SK-N-MC (cell line): ENCODE data around the gene DNAH12.
"Not testable (repeated sequence)": the region's sequence is repeated elsewhere in the genome, so short reads cannot be mapped to it uniquely, and the experiment has no call there.

ENCODE experiments used
- EZH2 ChIP-seq: fragments of 200-600 bp; sonication (generic); IDR thresholded peaks from one replicate; pipeline ENCODE4 v1.6.1; 2017; ENCODE audit warnings: antibody characterized with exemption
- FOXP2 ChIP-seq: optimal IDR thresholded peaks from 2 replicates; pipeline ENCODE3; 2011; ENCODE audit warnings: mild to moderate bottlenecking, moderate library complexity; ENCODE audit not compliant: insufficient read depth; ENCODE audit errors: extremely low read length, control extremely low read depth
- POLR2AphosphoS5 ChIP-seq: IDR thresholded peaks from 2 replicates; pipeline ENCODE4 v1.6.1; 2012; ENCODE audit warnings: mild to moderate bottlenecking, low read depth, low read length, borderline replicate concordance

DNA sequence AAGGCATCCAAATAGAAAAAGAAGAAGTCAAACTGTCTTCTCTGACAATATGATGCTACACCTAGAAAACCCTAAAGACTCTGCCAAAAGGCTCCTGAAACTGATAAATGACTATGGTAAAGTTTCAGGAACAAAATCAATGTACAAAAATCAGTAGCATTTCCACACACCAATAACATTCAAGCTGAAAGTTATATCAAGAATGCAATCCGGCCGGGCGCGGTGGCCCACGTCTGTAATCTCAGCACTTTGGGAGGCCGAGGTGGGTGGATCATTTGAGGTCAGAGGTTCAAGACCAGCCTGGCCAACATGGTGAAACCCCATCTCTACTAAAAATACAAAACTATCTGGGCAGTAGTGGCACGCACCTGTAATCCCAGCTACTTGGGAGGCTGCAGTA, 105.7 kb downstream of the DNAH12 start:
- TF ChIP-seq EZH2, POLR2AphosphoS5, FOXP2: not testable (repeated sequence)
